GM23338 (cell line): ENCODE measurements around the gene TMEM139. TPM values are rescaled to one million over a fixed set of nuclear protein-coding genes. Genes with fewer than 3 reads are reported as not detected.

Experiments
- ATAC-seq: fragments of 200-7000 bp; cut with Tn5 transposase; 3 replicates; pipeline ENCODE4 v1.9.1; 2020
- DNase-seq: peaks from one replicate; pipeline ENCODE4 v3.0.0-alpha.2; 2015; ENCODE audit warnings: low spot score
- H2AFZ ChIP-seq: fragments of 200-600 bp; sonication (generic); 2 replicates; pipeline ENCODE4 v1.8.0; 2016; ENCODE audit warnings: antibody characterized with exemption, mild to moderate bottlenecking, moderate library complexity
- H3F3A ChIP-seq: fragments of 200-600 bp; sonication (generic); replicated peaks from 2 replicates; pipeline ENCODE4 v1.8.0; 2017; ENCODE audit warnings: antibody characterized with exemption, mixed run types, low read depth
- H3K27ac ChIP-seq: fragments of 200-600 bp; sonication (generic); 2 replicates; pipeline ENCODE4 v1.6.1; 2016; ENCODE audit warnings: low read depth
- H3K27me3 ChIP-seq: fragments of 200-600 bp; sonication (generic); 2 replicates; pipeline ENCODE4 v1.8.0; 2016; ENCODE audit warnings: mild to moderate bottlenecking, mixed run types, moderate library complexity; ENCODE audit not compliant: insufficient read depth
- H3K36me3 ChIP-seq: fragments of 200-600 bp; sonication (generic); 2 replicates; pipeline ENCODE4 v1.8.0; 2016; ENCODE audit warnings: mild to moderate bottlenecking; ENCODE audit not compliant: insufficient read depth
- H3K4me1 ChIP-seq: fragments of 200-600 bp; sonication (generic); 2 replicates; pipeline ENCODE4 v1.8.0; 2016; ENCODE audit warnings: mild to moderate bottlenecking, moderate library complexity; ENCODE audit not compliant: insufficient read depth
- H3K4me2 ChIP-seq: fragments of 200-600 bp; sonication (generic); 2 replicates; pipeline ENCODE4 v1.7.1; 2017; ENCODE audit warnings: mixed run types
- H3K4me3 ChIP-seq: fragments of 200-600 bp; sonication (generic); 2 replicates; pipeline ENCODE4 v1.6.1; 2016; ENCODE audit warnings: mixed run types
- H3K79me2 ChIP-seq: fragments of 200-600 bp; sonication (generic); replicated peaks from 2 replicates; pipeline ENCODE4 v1.8.0; 2017; ENCODE audit warnings: mild to moderate bottlenecking; ENCODE audit not compliant: insufficient read depth
- H3K9me2 ChIP-seq: fragments of 200-600 bp; sonication (generic); 2 replicates; pipeline ENCODE4 v1.8.0; 2017; ENCODE audit not compliant: insufficient read depth
- H4K20me1 ChIP-seq: fragments of 200-600 bp; sonication (generic); replicated peaks from 2 replicates; pipeline ENCODE4 v1.8.0; 2017; ENCODE audit warnings: mild to moderate bottlenecking; ENCODE audit not compliant: insufficient read depth
- H3K27ac Mint-ChIP-seq: 2 replicates; pipeline ENCODE4 v1.8.0; 2020; ENCODE audit warnings: inconsistent platforms, mild to moderate bottlenecking, moderate library complexity, mixed read lengths
- H3K27me3 Mint-ChIP-seq: 3 replicates; pipeline ENCODE4 v1.8.0; 2022; ENCODE audit warnings: low read depth, mild to moderate bottlenecking, moderate library complexity, mixed read lengths, inconsistent platforms; ENCODE audit not compliant: insufficient read depth, poor library complexity
- H3K36me3 Mint-ChIP-seq: 3 replicates; pipeline ENCODE4 v1.8.0; 2021; ENCODE audit warnings: low read depth, mild to moderate bottlenecking, inconsistent platforms, moderate library complexity, mixed read lengths
- H3K4me1 Mint-ChIP-seq: 3 replicates; pipeline ENCODE4 v1.8.0; 2020; ENCODE audit warnings: mild to moderate bottlenecking, inconsistent platforms, mixed read lengths
- H3K4me3 Mint-ChIP-seq: 3 replicates; pipeline ENCODE4 v1.8.0; 2021; ENCODE audit warnings: moderate library complexity, mild to moderate bottlenecking, inconsistent platforms, mixed read lengths
- H3K9me3 Mint-ChIP-seq: 3 replicates; pipeline ENCODE4 v1.8.0; 2020; ENCODE audit warnings: moderate library complexity, mild to moderate bottlenecking, inconsistent platforms, mixed read lengths
- EZH2 ChIP-seq: fragments of 200-600 bp; sonication (generic); IDR thresholded peaks from one replicate; pipeline ENCODE4 v1.8.0; 2017; ENCODE audit warnings: antibody characterized with exemption, mild to moderate bottlenecking, low read depth; ENCODE audit not compliant: unreplicated experiment
- STAT1 ChIP-seq: IDR thresholded peaks from one replicate; pipeline ENCODE4 v1.6.1; 2016; ENCODE audit warnings: antibody characterized with exemption; ENCODE audit not compliant: unreplicated experiment
- polyA plus RNA-seq: library from polyadenylated mRNA; unstranded; fragments of >200 nt; fragmentation: Nextera tagmentation; extraction: Ambion mirVana; gene quantifications from 2 replicates; pipeline ENCODE4 v1.2.1, GENCODE V29; 2016
- total RNA-seq: library from RNA; depleted of rRNA; stranded (reverse); fragments of >200 nt; shearing (Covaris generic); gene quantifications from 2 replicates; pipeline ENCODE4 v1.2.3, GENCODE V29; 2014
- TF ChIP-seq, protein P1 (sequence below), 2 experiments: fragments of 200-600 bp in 1 of 2; sonication (generic) in 1 of 2; conservative IDR thresholded peaks; 2 replicates each; pipeline versions ENCODE4 v1.5.1 to v1.6.1; 2016 to 2017; ENCODE audit warnings: antibody characterized with exemption in 2 of 2, low read depth in 2 of 2, mild to moderate bottlenecking in 2 of 2, moderate library complexity in 1 of 2
- TF ChIP-seq, protein P2 (sequence below): fragments of 250-450 bp; sonication (Bioruptor Pico); IDR thresholded peaks from 2 replicates; pipeline ENCODE4 v1.5.0; 2020; ENCODE audit warnings: mild to moderate bottlenecking, moderate library complexity

The TMEM139 gene
- total and polyA plus RNA-seq, 2 experiments from 2014 or later, result 3.3 to 3.6 TPM

DNA sequence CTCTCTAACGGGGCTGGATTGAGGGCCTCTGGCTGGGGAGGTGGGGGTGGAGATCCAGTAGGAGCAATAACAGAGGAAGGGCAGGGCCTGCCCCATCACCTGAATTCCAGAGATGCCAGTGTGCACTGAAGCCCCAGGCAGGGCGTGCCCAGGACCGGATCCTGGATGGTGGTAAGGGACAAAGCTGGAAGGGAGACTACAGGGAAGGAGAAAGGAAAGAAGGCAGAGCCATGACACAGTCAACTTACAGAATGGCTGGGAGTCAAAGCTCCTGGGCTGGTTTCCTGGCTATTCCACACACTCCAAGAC lies 666 bp downstream of the TMEM139 start:
- Mint-ChIP-seq H3K27me3 (peaks cover 45% of the 10 kb centered on the region), H3K36me3 (peaks cover 30% of the 10 kb centered on the region), H3K4me3 (peak overlapping the region; percentile 65), H3K9me3 (peaks cover 18% of the 10 kb centered on the region), H3K27ac (no peak overlapping the region), H3K4me1 (peaks cover 43% of the 10 kb centered on the region)
- peaks cover 13% of the 10 kb centered on the region; the same call in 1 of the 2 replicates for H3F3A ChIP-seq
- no peak overlapping the region for H3K27ac ChIP-seq
- peak overlapping the region; percentile 52 for H3K4me3 ChIP-seq
- peak overlapping the region; percentile 66 for H2AFZ ChIP-seq
- H3K27me3 ChIP-seq, result peaks cover 24% of the 10 kb centered on the region
- H3K36me3 ChIP-seq, result no peaks in the 10 kb centered on the region
- H4K20me1 ChIP-seq, result peaks cover 4% of the 10 kb centered on the region; the same call in 1 of the 2 replicates
- ATAC-seq, result no peak
- H3K4me2 ChIP-seq, result peak overlapping the region; percentile 90
- TF ChIP-seq EZH2 (no peak), STAT1 (no peak)
- TF ChIP-seq, protein P1, sequence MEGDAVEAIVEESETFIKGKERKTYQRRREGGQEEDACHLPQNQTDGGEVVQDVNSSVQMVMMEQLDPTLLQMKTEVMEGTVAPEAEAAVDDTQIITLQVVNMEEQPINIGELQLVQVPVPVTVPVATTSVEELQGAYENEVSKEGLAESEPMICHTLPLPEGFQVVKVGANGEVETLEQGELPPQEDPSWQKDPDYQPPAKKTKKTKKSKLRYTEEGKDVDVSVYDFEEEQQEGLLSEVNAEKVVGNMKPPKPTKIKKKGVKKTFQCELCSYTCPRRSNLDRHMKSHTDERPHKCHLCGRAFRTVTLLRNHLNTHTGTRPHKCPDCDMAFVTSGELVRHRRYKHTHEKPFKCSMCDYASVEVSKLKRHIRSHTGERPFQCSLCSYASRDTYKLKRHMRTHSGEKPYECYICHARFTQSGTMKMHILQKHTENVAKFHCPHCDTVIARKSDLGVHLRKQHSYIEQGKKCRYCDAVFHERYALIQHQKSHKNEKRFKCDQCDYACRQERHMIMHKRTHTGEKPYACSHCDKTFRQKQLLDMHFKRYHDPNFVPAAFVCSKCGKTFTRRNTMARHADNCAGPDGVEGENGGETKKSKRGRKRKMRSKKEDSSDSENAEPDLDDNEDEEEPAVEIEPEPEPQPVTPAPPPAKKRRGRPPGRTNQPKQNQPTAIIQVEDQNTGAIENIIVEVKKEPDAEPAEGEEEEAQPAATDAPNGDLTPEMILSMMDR (conservative IDR thresholded peaks at IDR 0.05; ENCODE audit: low read depth in 2 of 2), result no peak
- TF ChIP-seq, protein P2, sequence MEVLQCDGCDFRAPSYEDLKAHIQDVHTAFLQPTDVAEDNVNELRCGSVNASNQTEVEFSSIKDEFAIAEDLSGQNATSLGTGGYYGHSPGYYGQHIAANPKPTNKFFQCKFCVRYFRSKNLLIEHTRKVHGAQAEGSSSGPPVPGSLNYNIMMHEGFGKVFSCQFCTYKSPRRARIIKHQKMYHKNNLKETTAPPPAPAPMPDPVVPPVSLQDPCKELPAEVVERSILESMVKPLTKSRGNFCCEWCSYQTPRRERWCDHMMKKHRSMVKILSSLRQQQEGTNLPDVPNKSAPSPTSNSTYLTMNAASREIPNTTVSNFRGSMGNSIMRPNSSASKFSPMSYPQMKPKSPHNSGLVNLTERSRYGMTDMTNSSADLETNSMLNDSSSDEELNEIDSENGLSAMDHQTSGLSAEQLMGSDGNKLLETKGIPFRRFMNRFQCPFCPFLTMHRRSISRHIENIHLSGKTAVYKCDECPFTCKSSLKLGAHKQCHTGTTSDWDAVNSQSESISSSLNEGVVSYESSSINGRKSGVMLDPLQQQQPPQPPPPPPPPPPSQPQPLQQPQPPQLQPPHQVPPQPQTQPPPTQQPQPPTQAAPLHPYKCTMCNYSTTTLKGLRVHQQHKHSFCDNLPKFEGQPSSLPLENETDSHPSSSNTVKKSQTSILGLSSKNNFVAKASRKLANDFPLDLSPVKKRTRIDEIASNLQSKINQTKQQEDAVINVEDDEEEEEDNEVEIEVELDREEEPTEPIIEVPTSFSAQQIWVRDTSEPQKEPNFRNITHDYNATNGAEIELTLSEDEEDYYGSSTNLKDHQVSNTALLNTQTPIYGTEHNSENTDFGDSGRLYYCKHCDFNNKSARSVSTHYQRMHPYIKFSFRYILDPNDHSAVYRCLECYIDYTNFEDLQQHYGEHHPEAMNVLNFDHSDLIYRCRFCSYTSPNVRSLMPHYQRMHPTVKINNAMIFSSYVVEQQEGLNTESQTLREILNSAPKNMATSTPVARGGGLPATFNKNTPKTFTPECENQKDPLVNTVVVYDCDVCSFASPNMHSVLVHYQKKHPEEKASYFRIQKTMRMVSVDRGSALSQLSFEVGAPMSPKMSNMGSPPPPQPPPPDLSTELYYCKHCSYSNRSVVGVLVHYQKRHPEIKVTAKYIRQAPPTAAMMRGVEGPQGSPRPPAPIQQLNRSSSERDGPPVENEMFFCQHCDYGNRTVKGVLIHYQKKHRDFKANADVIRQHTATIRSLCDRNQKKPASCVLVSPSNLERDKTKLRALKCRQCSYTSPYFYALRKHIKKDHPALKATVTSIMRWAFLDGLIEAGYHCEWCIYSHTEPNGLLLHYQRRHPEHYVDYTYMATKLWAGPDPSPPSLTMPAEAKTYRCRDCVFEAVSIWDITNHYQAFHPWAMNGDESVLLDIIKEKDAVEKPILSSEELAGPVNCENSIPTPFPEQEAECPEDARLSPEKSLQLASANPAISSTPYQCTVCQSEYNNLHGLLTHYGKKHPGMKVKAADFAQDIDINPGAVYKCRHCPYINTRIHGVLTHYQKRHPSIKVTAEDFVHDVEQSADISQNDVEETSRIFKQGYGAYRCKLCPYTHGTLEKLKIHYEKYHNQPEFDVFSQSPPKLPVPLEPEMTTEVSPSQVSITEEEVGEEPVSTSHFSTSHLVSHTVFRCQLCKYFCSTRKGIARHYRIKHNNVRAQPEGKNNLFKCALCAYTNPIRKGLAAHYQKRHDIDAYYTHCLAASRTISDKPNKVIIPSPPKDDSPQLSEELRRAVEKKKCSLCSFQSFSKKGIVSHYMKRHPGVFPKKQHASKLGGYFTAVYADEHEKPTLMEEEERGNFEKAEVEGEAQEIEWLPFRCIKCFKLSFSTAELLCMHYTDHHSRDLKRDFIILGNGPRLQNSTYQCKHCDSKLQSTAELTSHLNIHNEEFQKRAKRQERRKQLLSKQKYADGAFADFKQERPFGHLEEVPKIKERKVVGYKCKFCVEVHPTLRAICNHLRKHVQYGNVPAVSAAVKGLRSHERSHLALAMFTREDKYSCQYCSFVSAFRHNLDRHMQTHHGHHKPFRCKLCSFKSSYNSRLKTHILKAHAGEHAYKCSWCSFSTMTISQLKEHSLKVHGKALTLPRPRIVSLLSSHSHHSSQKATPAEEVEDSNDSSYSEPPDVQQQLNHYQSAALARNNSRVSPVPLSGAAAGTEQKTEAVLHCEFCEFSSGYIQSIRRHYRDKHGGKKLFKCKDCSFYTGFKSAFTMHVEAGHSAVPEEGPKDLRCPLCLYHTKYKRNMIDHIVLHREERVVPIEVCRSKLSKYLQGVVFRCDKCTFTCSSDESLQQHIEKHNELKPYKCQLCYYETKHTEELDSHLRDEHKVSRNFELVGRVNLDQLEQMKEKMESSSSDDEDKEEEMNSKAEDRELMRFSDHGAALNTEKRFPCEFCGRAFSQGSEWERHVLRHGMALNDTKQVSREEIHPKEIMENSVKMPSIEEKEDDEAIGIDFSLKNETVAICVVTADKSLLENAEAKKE, result no peak
- H3K79me2 ChIP-seq, result peaks cover 19% of the 10 kb centered on the region
- peak; percentile 39 for DNase-seq
- peaks cover 6% of the 10 kb centered on the region; the same call in 1 of the 2 replicates for H3K9me2 ChIP-seq
- H3K4me1 ChIP-seq, result peaks cover 42% of the 10 kb centered on the region
